Measurements from ENCODE around the gene ARPC4.

DNA sequence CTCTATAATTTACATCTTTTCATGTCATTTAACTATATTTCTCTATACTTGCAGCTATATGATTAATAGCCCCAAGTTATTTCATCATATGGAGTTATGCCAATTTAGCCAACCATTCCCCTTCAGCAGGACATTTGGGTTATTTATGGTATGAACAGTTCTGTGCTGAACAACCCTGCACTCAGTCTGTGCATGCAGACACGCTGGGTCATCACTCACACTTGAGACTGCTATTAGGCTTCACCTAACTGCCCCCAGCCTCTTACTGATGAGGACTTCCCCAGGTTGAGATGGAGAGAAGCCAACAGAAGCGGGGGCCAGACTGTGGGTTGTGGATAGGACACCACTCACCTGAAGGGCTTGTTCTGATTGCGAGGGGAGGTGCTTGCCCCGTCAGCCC is 7.9 kb upstream of the ARPC4 start:
- TF ChIP-seq, protein P1, sequence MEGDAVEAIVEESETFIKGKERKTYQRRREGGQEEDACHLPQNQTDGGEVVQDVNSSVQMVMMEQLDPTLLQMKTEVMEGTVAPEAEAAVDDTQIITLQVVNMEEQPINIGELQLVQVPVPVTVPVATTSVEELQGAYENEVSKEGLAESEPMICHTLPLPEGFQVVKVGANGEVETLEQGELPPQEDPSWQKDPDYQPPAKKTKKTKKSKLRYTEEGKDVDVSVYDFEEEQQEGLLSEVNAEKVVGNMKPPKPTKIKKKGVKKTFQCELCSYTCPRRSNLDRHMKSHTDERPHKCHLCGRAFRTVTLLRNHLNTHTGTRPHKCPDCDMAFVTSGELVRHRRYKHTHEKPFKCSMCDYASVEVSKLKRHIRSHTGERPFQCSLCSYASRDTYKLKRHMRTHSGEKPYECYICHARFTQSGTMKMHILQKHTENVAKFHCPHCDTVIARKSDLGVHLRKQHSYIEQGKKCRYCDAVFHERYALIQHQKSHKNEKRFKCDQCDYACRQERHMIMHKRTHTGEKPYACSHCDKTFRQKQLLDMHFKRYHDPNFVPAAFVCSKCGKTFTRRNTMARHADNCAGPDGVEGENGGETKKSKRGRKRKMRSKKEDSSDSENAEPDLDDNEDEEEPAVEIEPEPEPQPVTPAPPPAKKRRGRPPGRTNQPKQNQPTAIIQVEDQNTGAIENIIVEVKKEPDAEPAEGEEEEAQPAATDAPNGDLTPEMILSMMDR (IDR thresholded peaks at IDR 0.05; ENCODE audit: insufficient read depth, low read length): no peak
- TF ChIP-seq POLR2AphosphoS5 (IDR thresholded peaks at IDR 0.05; ENCODE audit: low read depth) (no peak), REST (IDR thresholded peaks at IDR 0.05; ENCODE audit: insufficient replicate concordance, low read depth) (no peak)

All from HL-60 (cell line).